Sigmoid colon (tissue), 4 donors: ENCODE measurements around the gene NDST1.

Experiments
- EP300 ChIP-seq, 4 donors: sonication (generic); formaldehyde crosslinking; IDR thresholded peaks; one replicate each; pipeline ENCODE4 v1.6.1; 2017; ENCODE audit warnings: antibody characterized with exemption in 4 of 4
- POLR2A ChIP-seq, 2 donors: fragments of 450-650 bp; IDR thresholded peaks; one replicate each; pipeline ENCODE4 v1.6.1; 2016; ENCODE audit warnings: antibody characterized with exemption in 2 of 2, mild to moderate bottlenecking in 2 of 2, moderate library complexity in 2 of 2
- POLR2AphosphoS5 ChIP-seq, 4 donors: sonication (generic); formaldehyde crosslinking; IDR thresholded peaks; one replicate each; pipeline ENCODE4 v1.6.1; 2017; ENCODE audit warnings: antibody characterized with exemption in 4 of 4
- TF ChIP-seq, protein P1 (sequence below), 4 experiments: fragments of 450-650 bp in 3 of 4; fragments of 200-600 bp in 1 of 4; IDR thresholded peaks; one replicate each; pipeline ENCODE4 v1.5.1; 2016 to 2019; ENCODE audit warnings: antibody characterized with exemption in 4 of 4, mild to moderate bottlenecking in 3 of 4, moderate library complexity in 2 of 4

DNA sequence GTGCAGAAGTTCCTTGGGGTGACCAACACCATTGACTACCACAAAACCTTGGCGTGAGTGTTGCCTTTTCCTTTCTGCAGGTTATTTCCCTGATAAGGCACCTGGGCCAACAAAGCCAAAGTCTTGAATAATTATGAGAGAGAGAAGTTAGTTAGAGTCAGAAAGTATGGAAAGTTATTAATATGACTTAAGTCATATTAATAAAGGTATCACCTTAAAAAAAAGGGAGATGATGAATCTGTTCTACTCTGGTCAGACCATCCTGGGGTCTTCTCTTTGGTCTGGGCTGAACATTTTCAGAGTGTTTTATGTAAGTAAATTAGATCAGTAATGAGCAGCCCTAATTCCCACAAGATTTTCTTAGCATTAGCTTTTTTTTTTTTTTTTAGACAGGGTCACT is 41.8 kb downstream of the NDST1 start:
- TF ChIP-seq, protein P1, sequence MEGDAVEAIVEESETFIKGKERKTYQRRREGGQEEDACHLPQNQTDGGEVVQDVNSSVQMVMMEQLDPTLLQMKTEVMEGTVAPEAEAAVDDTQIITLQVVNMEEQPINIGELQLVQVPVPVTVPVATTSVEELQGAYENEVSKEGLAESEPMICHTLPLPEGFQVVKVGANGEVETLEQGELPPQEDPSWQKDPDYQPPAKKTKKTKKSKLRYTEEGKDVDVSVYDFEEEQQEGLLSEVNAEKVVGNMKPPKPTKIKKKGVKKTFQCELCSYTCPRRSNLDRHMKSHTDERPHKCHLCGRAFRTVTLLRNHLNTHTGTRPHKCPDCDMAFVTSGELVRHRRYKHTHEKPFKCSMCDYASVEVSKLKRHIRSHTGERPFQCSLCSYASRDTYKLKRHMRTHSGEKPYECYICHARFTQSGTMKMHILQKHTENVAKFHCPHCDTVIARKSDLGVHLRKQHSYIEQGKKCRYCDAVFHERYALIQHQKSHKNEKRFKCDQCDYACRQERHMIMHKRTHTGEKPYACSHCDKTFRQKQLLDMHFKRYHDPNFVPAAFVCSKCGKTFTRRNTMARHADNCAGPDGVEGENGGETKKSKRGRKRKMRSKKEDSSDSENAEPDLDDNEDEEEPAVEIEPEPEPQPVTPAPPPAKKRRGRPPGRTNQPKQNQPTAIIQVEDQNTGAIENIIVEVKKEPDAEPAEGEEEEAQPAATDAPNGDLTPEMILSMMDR (IDR thresholded peaks at IDR 0.05): no peak
- TF ChIP-seq POLR2A (IDR thresholded peaks at IDR 0.05): no peak
- no peak for TF ChIP-seq POLR2AphosphoS5 (IDR thresholded peaks at IDR 0.05)
- TF ChIP-seq EP300 (IDR thresholded peaks at IDR 0.05): no peak
